NCI-H2196 treated with DMSO at 0.1 percent for 48 hours (cell line): ENCODE results near the gene SNX14.
A peak's percentile ranks its signal among the peaks of the same experiment; 100 is the strongest.
"Not testable (repeated sequence)": the region's sequence is repeated elsewhere in the genome, so short reads cannot be mapped to it uniquely, and the experiment has no call there.

Source experiments
- DNase-seq: peaks from one replicate; lab custom pipeline; 2025; ENCODE audit not compliant: unreplicated experiment; lab: John Stamatoyannopoulos, UW

Gene SNX14

GRCh38 chr6:85593438-85594196, at the start of gene SNX14:
SNX14 (minus strand) TSS chr6:85593858; CDS start chr6:85593718, 140 bp downstream.
- DNase-seq: peak; percentile 78

GRCh38 chr6:85642774-85643536, 49.3 kb upstream of the SNX14 start, which contains the start of gene SYNCRIP:
SYNCRIP (minus strand) TSS chr6:85642886; CDS start chr6:85641439, 1,447 bp downstream.
- DNase-seq: peak; percentile 94

GRCh38 chr6:85641897-85642773, 48.5 kb upstream of the SNX14 start:
- DNase-seq: peak; percentile 2

- DNase-seq: no peak
Observed at GRCh38 chr6:85641522-85641896, 47.9 kb upstream of the SNX14 start.

- DNase-seq: no peak
Observed at GRCh38 chr6:85640821-85641220, 47.2 kb upstream of the SNX14 start.

- no peak for DNase-seq
Observed at GRCh38 chr6:85637579-85637978, 43.9 kb upstream of the SNX14 start.

- no peak for DNase-seq
Observed at GRCh38 chr6:85632164-85632942, 38.7 kb upstream of the SNX14 start.

- not testable (repeated sequence) for DNase-seq
Observed at GRCh38 chr6:85631117-85631516, 37.5 kb upstream of the SNX14 start.

- DNase-seq: no peak
Observed at GRCh38 chr6:85628353-85628752, 34.7 kb upstream of the SNX14 start.

- no peak for DNase-seq
Observed at GRCh38 chr6:85620308-85620707, 26.6 kb upstream of the SNX14 start.

GRCh38 chr6:85614780-85615179, 21.1 kb upstream of the SNX14 start:
- DNase-seq: no peak

GRCh38 chr6:85612690-85613474, 19.2 kb upstream of the SNX14 start:
- DNase-seq: no peak

- DNase-seq: no peak
Observed at GRCh38 chr6:85610182-85610895, 16.7 kb upstream of the SNX14 start.

GRCh38 chr6:85602100-85602499, 8.4 kb upstream of the SNX14 start:
- DNase-seq: no peak

GRCh38 chr6:85600713-85601313, 7.2 kb upstream of the SNX14 start:
- DNase-seq: no peak

GRCh38 chr6:85594197-85594930, 706 bp upstream of the SNX14 start:
- no peak for DNase-seq

- DNase-seq: no peak
Observed at GRCh38 chr6:85592033-85592432, 1.6 kb downstream of the SNX14 start.

GRCh38 chr6:85591207-85591606, 2.5 kb downstream of the SNX14 start:
- DNase-seq: no peak
